Measurements from ENCODE around the gene SEMA3C. TPM values are rescaled to one million over a fixed set of nuclear protein-coding genes. Genes with fewer than 3 reads are reported as not detected.

SEMA3C gene
- total and polyA plus RNA-seq, 7 donors = 8.4 to 298 (median 213) TPM

GRCh38 chr7:80949449-80949848, 30.6 kb upstream of the SEMA3C start:
- intact Hi-C loops (cut with DNase I) = no loop called here
- Histone ChIP-seq H3K4me3 (no peak overlapping the region), H3K27me3 (no peaks in the 10 kb centered on the region), H3K36me3 (no peaks in the 10 kb centered on the region), H3K4me1 (peaks cover 0 to 30% (median 17%) of the 10 kb centered on the region in 4 donors), H3K27ac (no peak overlapping the region), H3K9me3 (no peaks in the 10 kb centered on the region)
- WGBS, 2 donors = 85 to 93% methylated on average over 1 of the region's 1 CpG
- no peak for DNase-seq
- no peak for TF ChIP-seq CTCF (IDR thresholded peaks at IDR 0.05)
- TF ChIP-seq EP300 (IDR thresholded peaks at IDR 0.05) = no peak
- TF ChIP-seq POLR2AphosphoS5 (IDR thresholded peaks at IDR 0.05) = no peak
- no peak for TF ChIP-seq POLR2A (IDR thresholded peaks at IDR 0.05)

- TF ChIP-seq POLR2AphosphoS5 (IDR thresholded peaks at IDR 0.05) (no peak), POLR2A (IDR thresholded peaks at IDR 0.05) (no peak), CTCF (IDR thresholded peaks at IDR 0.05) (no peak), EP300 (IDR thresholded peaks at IDR 0.05) (no peak)
- Histone ChIP-seq H3K4me3 (no peak overlapping the region), H3K27me3 (no peaks in the 10 kb centered on the region), H3K9me3 (no peaks in the 10 kb centered on the region), H3K36me3 (no peaks in the 10 kb centered on the region), H3K27ac (no peak overlapping the region), H3K4me1 (peaks cover 0 to 41% (median 27%) of the 10 kb centered on the region in 4 donors)
- intact Hi-C loops (cut with DNase I) = no loop called here
- no peak for DNase-seq
Observed at GRCh38 chr7:80946858-80947257, 28.0 kb upstream of the SEMA3C start.

DNA sequence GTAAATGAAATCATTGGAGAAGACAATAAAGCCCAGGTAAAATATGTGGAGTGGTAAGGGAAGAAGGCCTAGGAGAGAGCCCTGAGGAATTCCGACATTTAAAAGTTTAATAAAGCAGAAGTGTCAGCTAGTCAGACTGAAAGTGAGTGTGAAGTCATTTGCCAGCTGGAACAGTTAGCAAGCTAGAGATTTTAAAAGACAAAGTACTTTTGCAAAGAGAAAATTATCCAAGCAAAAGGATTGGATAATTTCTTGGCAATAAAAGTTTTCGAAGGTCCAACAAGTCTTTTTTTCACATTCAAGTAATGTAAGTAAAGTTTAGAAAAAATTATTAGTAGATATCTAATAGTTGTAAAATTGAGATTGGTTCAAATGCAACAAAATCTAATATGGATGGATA, 27.1 kb upstream of the SEMA3C start:
- Histone ChIP-seq H3K27me3 (no peaks in the 10 kb centered on the region), H3K9me3 (no peaks in the 10 kb centered on the region), H3K4me3 (no peak overlapping the region), H3K36me3 (no peaks in the 10 kb centered on the region), H3K27ac (peak overlapping the region in 3 of 4 donors; percentile 12 to 46 (median 19)), H3K4me1 (peaks cover 0 to 49% (median 36%) of the 10 kb centered on the region in 4 donors)
- intact Hi-C loops (cut with DNase I) = no loop called here
- no peak for DNase-seq
- TF ChIP-seq CTCF (IDR thresholded peaks at IDR 0.05) = no peak
- 82 to 93% methylated on average over 2 of the region's 2 CpGs for WGBS, 2 donors

- H3K27ac ChIP-seq = peak overlapping the region in 2 of 4 donors; percentile 61 to 74
Observed at GRCh38 chr7:80943342-80943741, 24.5 kb upstream of the SEMA3C start.

More at GRCh38 chr7:80943342-80943741, 24.5 kb upstream of the SEMA3C start:
- TF ChIP-seq EP300 (IDR thresholded peaks at IDR 0.05) (no peak), POLR2A (IDR thresholded peaks at IDR 0.05) (no peak), POLR2AphosphoS5 (IDR thresholded peaks at IDR 0.05) (no peak), CTCF (IDR thresholded peaks at IDR 0.05) (no peak)
- Histone ChIP-seq H3K36me3 (no peaks in the 10 kb centered on the region), H3K9me3 (no peaks in the 10 kb centered on the region), H3K4me1 (peaks cover 0 to 48% (median 40%) of the 10 kb centered on the region in 4 donors), H3K4me3 (no peak overlapping the region), H3K27me3 (no peaks in the 10 kb centered on the region)
- 91 to 97% methylated on average over 1 of the region's 1 CpG for WGBS, 2 donors
- intact Hi-C loops (cut with DNase I) = no loop called here
- DNase-seq = no peak

All from sigmoid colon (tissue), 7 donors.